Spleen (tissue), 13 donors: ENCODE data around the gene OR11H12. TPM values are rescaled to one million over a fixed set of nuclear protein-coding genes. Genes with fewer than 3 reads are reported as not detected.
A peak's percentile ranks its signal among the peaks of the same experiment; 100 is the strongest.
"Not testable (repeated sequence)": the region's sequence is repeated elsewhere in the genome, so short reads cannot be mapped to it uniquely, and the experiment has no call there.

ENCODE experiments used
- DNase-seq: peaks from one replicate; pipeline ENCODE4 v3.0.0-alpha.2; 2020
- H3K27ac ChIP-seq, 8 donors: fragments of 200-600 bp; sonication (generic) in 7 of 8; 1 replicate in 4 of 8; 2 replicates in 4 of 8; pipeline versions ENCODE4 v1.5.0 to v1.8.0; 2016 to 2021; ENCODE audit warnings: inconsistent platforms in 4 of 8, mild to moderate bottlenecking in 4 of 8, moderate library complexity in 1 of 8
- H3K27me3 ChIP-seq, 7 donors: fragments of 200-600 bp; sonication (generic) in 6 of 7; replicated peaks in 1 of 7; 1 replicate in 4 of 7; 2 replicates in 3 of 7; pipeline versions ENCODE4 v1.5.0 to v1.8.0; 2016 to 2021; ENCODE audit warnings: inconsistent platforms in 3 of 7, mild to moderate bottlenecking in 1 of 7
- H3K36me3 ChIP-seq, 6 donors: fragments of 200-600 bp; sonication (generic) in 5 of 6; 1 replicate in 4 of 6; 2 replicates in 2 of 6; pipeline versions ENCODE4 v1.5.0 to v1.8.0; 2016 to 2021; ENCODE audit warnings: inconsistent platforms in 2 of 6
- H3K4me1 ChIP-seq, 6 donors: fragments of 200-600 bp; sonication (generic) in 5 of 6; 1 replicate in 3 of 6; 2 replicates in 3 of 6; pipeline versions ENCODE4 v1.5.0 to v1.8.0; 2016 to 2021; ENCODE audit warnings: inconsistent platforms in 3 of 6
- H3K4me3 ChIP-seq, 8 donors: fragments of 200-600 bp; sonication (generic) in 7 of 8; 1 replicate in 4 of 8; 2 replicates in 4 of 8; pipeline versions ENCODE4 v1.5.0 to v1.8.0; 2016 to 2021; ENCODE audit warnings: inconsistent platforms in 4 of 8, mild to moderate bottlenecking in 4 of 8, moderate library complexity in 2 of 8
- H3K9me3 ChIP-seq, 8 donors: fragments of 200-600 bp; sonication (generic) in 7 of 8; 1 replicate in 4 of 8; 2 replicates in 4 of 8; pipeline versions ENCODE4 v1.5.0 to v1.8.0; 2016 to 2021; ENCODE audit warnings: inconsistent platforms in 4 of 8
- WGBS, 5 donors: extraction: QIAGEN DNeasy Blood & Tissue Kit in 3 of 5; methylation state at CpG; one replicate each; pipeline versions ENCODE4 v1.1.5 to v1.1.7; 2013 to 2018; 5-methylcytosine and 5-hydroxymethylcytosine counted together
- intact Hi-C: fragments of 100-400 bp; cut with DNase I; formaldehyde crosslinking; loops from one replicate; pipeline ENCODE4 v1.15.0; 2023; ENCODE audit warnings: low total_unique reads
- long read RNA-seq, 2 donors: transcript quantifications; one replicate each; lab custom pipeline, GENCODE V29; 2026
- polyA plus RNA-seq, 3 donors: library from polyadenylated mRNA; stranded (reverse); fragments of 200-250 nt; gene quantifications; one replicate each; pipeline ENCODE4 v1.2.1, GENCODE V29; 2013
- small RNA-seq, 4 donors: library from RNA; depleted of rRNA; stranded (forward); fragments of <200 nt; gene quantifications; one replicate each; pipeline ENCODE3, GENCODE V24; 2016
- total RNA-seq, 7 donors: library from RNA; depleted of rRNA in 3 of 7; stranded (reverse); fragments of >200 nt in 3 of 7; fragmentation: NEBNext Ultra II Directional in 4 of 7; extraction: Animal tissue kit (Norgen Biotek cat#: 25700) in 4 of 7; gene quantifications; one replicate each; pipeline versions ENCODE4 v1.1.0 to v1.2.1, GENCODE V29; 2016 to 2021
- donor health status: healthy with polysubstance abuse.
- donor health status: DM: no; HTN: no; CAD: no; lungs with moderate emphysema.
- donor health status: DM: no; HTN: no; CAD: no.
- donor health status: Bipolar disorder and iron deficiency.
- donor health status: healthy.
- donor health status: DM: no; HTN: no; CAD: no.
- donor health status: DM: yes; HTN: yes; CAD: no.

OR11H12 gene
- total RNA-seq: not detected
- polyA plus RNA-seq: not detected
- long read RNA-seq, donor 1: 0 reads
- long read RNA-seq, donor 2: 0 reads

GRCh38 chr14:18600817-18601216 is at the start of gene OR11H12:
Gene OR11H12 (plus strand): TSS chr14:18601117. CDS start chr14:18601117, 0 bp downstream.
- DNase-seq, H3K9me3 ChIP-seq, H3K27ac ChIP-seq, H3K4me1 ChIP-seq, H3K4me3 ChIP-seq, H3K27me3 ChIP-seq, H3K36me3 ChIP-seq, intact Hi-C loops: not testable (repeated sequence)
- WGBS, 5 donors: no CpG with 5 or more reads among the region's 3 CpGs

- H3K36me3 ChIP-seq, DNase-seq, H3K4me1 ChIP-seq, H3K4me3 ChIP-seq, intact Hi-C loops, H3K27ac ChIP-seq, H3K27me3 ChIP-seq, H3K9me3 ChIP-seq: not testable (repeated sequence)
- WGBS, 5 donors: 64 to 81% (median 75%) methylated on average over 16 to 26 of the region's 31 CpGs
Observed at GRCh38 chr14:18582908-18583307, 18.0 kb upstream of the OR11H12 start.

GRCh38 chr14:18626610-18627213 is 25.8 kb downstream of the OR11H12 start:
- H3K27me3 ChIP-seq, H3K4me3 ChIP-seq, H3K36me3 ChIP-seq, H3K27ac ChIP-seq, intact Hi-C loops, H3K4me1 ChIP-seq, H3K9me3 ChIP-seq: not testable (repeated sequence)
- 76 to 78% (median 78%) methylated on average over 5 to 14 of the region's 32 CpGs; no CpG with 5 or more reads in 2 of the 5 donors for WGBS, 5 donors
- DNase-seq: peak; percentile 77

- H3K4me1 ChIP-seq, H3K27ac ChIP-seq, H3K27me3 ChIP-seq, H3K36me3 ChIP-seq, H3K9me3 ChIP-seq, intact Hi-C loops, H3K4me3 ChIP-seq, DNase-seq: not testable (repeated sequence)
- WGBS, 5 donors: 40% methylated on average over 1 of the region's 11 CpGs; no CpG with 5 or more reads in 4 of the 5 donors
Observed at GRCh38 chr14:18636066-18636465, 35.1 kb downstream of the OR11H12 start.

GRCh38 chr14:18638032-18638431 is 37.1 kb downstream of the OR11H12 start:
- H3K4me3 ChIP-seq, intact Hi-C loops, H3K27ac ChIP-seq, H3K36me3 ChIP-seq, H3K27me3 ChIP-seq, H3K4me1 ChIP-seq, DNase-seq, H3K9me3 ChIP-seq: not testable (repeated sequence)

GRCh38 chr14:18638785-18639184 is 37.9 kb downstream of the OR11H12 start:
- H3K27me3 ChIP-seq, H3K27ac ChIP-seq, intact Hi-C loops, DNase-seq, H3K9me3 ChIP-seq, H3K4me1 ChIP-seq, H3K36me3 ChIP-seq, H3K4me3 ChIP-seq: not testable (repeated sequence)
- WGBS, 5 donors: 10 to 30% (median 18%) methylated on average over 2 to 3 of the region's 4 CpGs

- H3K9me3 ChIP-seq, H3K4me1 ChIP-seq, H3K27ac ChIP-seq, H3K27me3 ChIP-seq, H3K36me3 ChIP-seq, H3K4me3 ChIP-seq, intact Hi-C loops: not testable (repeated sequence)
- 62 to 77% (median 72%) methylated on average over 7 to 20 of the region's 45 CpGs for WGBS, 5 donors
- DNase-seq: peak; percentile 79
Observed at GRCh38 chr14:18646075-18646730, 45.3 kb downstream of the OR11H12 start.

Small RNA genes lying within 50 kb of the gene (small RNA-seq; reads per million reads assigned to genes)
- gene CR383656.6 (0 reads per million in 4 donors), gene CR383656.7 (0 reads per million in 4 donors), gene CR383656.9 (0 reads per million in 4 donors)
